H4 (cell line): Measurements from ENCODE around the gene CEP112. TPM values are rescaled to one million over a fixed set of nuclear protein-coding genes. Genes with fewer than 3 reads are reported as not detected.
A peak's percentile ranks its signal among the peaks of the same experiment; 100 is the strongest.

ENCODE experiments used
- DNase-seq: peaks from one replicate; pipeline ENCODE4 v3.0.0-alpha.2; 2015; ENCODE audit warnings: low spot score
- total RNA-seq: library from RNA; depleted of rRNA; stranded (reverse); fragments of >200 nt; shearing (Covaris generic); gene quantifications from 2 replicates; pipeline ENCODE4 v1.2.3, GENCODE V29; 2014

The CEP112 gene
- total RNA-seq, 1 experiment from 2014 or later = 3.0 TPM

DNA sequence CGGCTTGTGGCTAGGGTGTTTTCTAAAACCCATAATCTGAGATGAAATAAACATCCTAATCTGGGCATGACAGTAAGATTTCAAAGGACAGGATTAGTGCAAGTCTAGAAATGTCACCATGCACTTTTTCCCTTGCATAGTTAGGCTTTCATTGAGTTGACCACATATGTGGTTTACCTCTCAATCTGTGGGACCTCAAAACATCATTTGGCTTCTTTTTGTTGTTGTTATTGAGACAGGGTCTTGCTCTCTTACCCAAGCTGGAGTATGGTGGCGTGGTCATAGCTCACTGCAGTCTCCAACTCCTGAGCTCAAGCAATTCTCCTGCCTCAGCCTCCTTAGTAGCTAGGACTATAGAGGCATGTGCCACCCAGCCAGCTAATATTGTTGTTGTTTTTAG, 197.8 kb downstream of the CEP112 start:
- no peak for DNase-seq

DNA sequence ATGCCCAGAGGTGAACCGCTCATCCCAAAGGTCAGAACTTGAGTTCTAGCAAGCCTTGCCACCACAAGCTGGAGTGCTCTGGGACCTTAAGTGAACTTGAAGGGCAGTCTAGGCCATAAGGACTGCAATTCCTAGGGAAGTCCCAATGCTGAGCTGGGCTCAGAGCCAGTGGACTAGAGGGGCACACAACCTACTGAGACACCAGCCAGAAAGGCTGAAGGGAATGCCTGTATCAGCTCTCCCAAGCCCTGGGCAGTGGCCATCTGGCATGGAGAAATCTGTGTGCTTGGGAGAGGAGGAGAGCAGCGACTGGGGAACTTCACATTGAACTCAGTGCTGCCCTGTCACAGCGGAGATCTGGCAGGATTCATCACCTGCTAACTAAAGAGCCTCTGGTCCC, 201.3 kb downstream of the CEP112 start:
- DNase-seq = no peak

DNA sequence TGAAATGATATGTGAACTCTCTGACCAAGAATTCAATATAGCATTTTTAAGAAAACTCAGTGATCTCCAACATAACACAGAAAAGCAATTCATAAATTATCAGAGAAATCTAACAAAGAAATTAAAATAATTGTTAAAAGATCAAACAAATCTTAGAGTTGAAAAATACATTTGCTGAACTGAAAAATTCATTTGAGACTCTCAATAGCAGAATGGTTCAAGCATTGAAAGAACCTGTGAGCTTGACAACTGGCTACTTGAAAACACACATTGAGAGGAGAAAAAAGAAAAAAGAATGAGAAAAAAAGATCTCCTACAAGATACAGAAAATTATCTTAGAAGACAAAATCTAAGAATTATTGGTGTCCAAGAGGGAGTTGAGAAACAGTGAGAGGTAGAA, 203.5 kb downstream of the CEP112 start:
- no peak for DNase-seq

DNA sequence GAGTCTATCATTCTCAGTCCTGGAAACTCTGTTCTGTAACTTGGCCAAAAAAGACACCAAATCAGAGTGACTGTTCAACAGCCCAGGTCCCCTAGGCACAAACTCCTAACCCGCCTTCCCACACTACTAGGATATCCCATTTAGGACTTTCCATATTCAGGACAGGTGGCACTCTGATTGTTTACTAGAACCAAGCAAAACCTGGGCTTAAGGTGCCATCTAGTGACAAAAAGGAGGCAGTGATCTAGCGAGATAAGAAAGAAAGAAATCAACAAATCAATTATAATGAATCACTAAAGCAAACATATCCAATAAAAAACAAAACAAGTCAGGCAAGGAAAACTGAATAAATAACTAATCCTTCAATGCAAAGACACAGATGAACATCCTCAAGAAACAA, 203.9 kb downstream of the CEP112 start:
- peak; percentile 58 for DNase-seq

DNA sequence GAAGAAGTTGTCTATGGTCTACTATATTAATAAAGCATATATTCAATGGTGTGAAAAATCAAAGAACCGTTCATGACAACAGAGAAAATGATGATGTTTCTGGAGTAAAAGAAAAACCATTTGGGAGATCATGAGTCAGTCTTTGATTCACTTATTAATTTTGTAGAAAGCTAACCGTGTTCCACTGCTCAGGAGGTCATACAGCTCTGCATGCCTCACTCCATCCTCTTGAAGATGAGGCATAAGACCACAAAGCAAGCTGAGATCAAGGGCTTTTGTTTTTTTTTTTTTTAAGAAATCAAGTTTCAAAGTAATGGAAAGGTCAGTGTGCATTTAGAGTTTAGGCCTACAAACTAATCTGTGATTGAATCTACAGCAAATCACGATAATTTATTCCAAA, 206.4 kb downstream of the CEP112 start:
- no peak for DNase-seq

DNA sequence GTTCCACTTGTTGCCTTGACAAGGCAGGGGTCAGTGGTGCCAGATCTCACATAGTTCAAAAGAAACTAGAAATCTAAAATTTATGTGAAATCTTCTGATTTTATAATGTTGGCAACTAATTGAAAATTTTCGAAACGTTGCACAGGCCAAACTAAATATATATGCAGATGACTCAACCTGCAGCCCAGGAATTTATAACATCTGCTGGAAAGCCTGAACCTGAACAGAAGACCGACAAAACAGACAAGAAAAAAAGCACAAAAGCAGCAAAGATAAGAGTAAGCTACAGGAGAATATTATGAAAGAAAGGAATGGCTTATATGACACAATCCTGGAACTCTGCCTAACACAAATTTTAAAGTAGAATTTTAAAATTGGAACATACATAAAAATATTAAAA, 207.6 kb downstream of the CEP112 start:
- no peak for DNase-seq

DNA sequence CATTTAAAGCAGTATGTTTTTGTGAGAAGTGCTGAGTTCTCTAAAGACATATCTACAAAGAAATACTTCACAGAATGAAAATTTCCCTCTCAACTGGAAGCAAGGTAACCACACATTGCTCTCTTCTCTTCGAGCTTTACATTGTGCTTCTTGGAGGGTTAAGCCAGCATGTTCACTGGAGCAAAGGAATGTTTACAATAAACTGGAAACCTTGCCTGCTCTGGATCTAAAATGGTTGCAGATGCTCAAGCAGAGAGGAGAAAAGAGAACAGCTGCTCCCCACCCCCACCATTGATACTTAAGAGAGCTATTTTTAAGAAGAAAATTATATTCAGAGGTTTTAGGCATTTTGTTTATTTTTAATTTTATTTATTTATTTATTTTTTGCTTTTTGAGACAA, 213.1 kb downstream of the CEP112 start:
- DNase-seq = no peak

DNA sequence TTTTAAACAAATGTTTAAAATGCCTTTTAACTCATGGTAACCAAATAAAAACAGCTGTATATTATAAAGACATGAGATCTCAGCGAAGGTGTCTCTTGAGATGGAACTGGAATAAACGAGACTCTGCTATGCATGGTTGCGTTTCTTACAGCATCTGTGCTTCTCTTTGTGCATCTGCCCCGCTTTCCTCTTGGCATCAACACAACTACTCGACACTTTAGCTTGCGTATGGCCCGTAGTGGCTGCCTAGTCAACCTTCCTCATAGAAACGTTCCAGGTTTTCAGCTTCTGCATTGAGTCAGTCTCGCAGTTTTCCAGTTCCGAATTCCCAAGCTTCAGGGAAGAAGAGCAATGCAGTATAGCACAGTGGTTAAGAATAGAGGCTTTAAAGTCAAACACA, 214.9 kb downstream of the CEP112 start:
- no peak for DNase-seq

DNA sequence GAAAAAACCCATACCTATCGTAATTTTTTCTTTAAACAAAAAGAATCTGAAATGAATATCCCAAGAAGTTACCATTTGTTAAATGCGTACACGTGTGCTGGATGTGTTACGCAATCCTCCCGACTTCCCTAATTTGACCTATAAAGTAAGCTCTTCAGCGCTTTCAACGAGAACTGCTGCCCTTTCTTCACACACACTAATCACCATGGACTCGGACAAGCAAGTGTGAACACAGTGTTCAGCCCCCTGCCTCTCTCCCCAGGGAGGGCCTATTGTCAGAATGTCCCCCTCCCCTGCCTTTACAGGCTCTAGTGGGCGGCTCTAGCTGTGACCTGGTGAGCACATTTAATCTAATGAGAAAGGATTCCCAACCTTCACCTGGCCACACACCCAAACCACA, 216.1 kb downstream of the CEP112 start:
- DNase-seq = no peak

DNA sequence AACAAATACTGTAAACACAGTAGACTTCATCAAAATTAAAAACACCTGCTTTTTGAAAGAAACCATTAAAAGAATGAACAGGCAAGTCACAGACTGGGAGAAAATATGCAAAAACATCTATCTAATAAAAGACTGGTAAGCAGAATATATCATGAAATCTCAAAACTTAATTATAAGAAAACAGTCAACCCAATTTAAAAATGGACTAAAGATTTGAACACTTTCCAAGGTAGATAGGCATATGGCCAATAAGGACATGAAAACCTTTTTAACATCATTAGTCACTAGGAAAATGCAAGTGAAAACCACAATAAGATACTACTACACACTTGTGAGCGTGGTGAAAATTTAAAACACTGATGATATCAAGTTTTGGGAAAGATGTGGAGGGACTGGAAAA, 218.7 kb downstream of the CEP112 start:
- no peak for DNase-seq

DNA sequence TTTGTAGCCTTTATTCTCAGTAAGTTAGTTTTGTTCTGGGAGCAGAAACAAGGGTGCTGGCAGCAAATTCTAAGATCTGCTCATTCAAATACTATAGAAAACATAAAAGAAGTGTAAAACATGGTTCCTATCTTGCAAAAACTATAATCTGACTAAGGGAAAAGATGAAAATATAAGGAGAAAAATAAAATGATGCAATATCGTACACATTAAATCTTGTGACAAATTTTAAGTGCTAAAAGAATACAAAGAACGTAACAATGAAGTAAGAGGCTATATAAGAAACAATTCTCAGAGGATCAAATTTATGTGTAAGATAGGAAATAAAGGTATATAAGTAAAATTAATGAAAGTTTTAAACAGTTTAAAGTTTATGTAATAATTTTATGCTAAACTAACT, 224.6 kb downstream of the CEP112 start:
- no peak for DNase-seq

DNA sequence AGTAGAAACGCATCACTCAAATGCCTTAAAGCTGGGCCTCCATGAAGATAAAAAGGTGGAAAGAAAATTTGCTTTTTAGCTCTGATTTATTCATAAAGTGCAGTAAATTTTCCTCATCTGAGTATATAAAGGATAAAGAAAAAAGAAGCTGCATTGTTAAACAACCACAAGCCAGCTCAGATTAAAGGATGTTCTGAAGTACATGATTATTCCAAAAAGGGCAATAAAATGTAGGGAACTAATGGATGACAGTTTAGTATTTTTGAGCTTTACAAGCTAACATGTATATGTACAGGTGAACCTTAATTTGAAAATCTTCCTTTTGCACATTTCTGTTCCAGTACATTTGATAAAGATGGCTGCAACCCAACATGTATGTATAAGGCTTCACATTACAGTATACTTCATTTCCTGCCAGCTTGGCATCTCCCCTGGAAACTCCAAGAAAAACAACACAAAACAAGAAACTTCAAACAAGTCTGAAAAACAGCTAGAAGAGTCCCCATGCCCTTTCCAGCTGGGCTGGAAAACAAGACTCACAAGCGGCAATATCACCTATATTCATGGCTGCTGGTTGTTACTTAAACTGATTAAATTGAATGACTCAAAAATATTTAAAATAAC, 225.7 kb downstream of the CEP112 start:
- no peak for DNase-seq

DNA sequence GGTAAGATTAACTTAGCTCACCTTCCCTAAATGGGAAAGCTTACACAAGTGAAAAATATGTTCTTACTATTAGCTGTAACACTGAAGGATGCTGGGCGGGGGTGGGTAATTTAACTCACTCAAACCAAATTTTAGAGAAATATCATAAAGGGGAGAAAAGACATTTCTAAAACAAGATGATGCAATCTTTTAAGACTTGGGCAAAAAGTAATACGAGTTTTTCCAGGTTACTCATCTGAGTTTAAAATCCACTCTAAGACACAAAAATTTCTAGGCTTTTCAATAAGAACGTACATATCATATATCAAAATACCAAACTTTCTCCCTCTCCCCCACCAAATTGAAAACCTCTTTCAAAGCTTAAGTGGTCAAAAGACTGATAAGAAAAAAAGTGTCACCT, 228.8 kb downstream of the CEP112 start:
- DNase-seq = no peak

DNA sequence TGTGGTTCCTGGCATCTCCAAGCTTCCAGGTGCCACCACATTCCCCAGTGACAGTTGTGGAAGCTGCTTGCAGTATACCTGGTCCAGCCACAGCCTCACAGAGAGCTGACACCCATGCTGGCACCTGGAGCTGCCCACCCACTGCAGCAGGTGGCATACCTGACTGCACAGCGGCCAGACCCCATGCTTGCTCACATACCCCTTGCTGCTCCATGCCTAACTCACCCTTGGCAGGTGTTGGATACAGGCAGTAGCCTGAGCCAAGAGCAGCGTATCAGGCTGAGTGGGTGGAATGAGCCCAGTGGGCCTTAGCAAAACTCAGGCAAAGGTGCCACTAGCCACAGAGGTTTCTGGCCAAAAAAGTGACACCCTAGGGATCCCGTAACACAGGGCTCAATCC, 232.3 kb downstream of the CEP112 start:
- DNase-seq = no peak

DNA sequence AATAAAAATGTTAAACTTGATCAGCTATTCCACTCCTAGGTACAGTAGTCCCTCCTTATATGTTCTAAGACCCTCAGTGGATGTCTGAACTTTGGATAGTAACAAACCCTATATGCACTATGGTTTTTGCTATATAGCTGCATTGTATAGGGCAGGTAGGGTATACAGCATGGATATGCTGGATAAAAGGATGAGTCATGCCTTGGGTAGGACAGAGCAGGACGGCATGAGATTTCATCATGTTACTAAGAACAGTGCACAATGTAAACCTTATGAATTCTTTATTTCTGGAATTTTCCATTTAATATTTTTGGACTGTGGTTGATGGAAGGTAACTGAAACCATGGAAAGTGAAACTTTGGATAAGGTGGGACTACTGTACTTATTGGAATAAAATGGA, 235.1 kb downstream of the CEP112 start:
- no peak for DNase-seq

DNA sequence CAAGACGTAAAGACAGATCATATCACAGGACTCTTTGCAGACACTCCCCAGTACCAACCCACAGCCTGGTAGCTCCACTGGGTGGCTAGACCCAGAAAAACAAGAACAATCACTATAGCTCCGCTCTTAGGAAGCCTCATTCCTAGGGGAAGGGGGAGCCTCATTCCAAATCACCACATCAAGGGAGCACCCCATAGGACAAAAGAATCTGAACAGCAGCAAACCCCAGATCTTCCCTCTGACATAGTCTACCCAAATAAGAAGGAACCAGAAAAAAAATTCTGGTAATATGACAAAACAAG, 237.8 kb downstream of the CEP112 start:
- DNase-seq = no peak

DNA sequence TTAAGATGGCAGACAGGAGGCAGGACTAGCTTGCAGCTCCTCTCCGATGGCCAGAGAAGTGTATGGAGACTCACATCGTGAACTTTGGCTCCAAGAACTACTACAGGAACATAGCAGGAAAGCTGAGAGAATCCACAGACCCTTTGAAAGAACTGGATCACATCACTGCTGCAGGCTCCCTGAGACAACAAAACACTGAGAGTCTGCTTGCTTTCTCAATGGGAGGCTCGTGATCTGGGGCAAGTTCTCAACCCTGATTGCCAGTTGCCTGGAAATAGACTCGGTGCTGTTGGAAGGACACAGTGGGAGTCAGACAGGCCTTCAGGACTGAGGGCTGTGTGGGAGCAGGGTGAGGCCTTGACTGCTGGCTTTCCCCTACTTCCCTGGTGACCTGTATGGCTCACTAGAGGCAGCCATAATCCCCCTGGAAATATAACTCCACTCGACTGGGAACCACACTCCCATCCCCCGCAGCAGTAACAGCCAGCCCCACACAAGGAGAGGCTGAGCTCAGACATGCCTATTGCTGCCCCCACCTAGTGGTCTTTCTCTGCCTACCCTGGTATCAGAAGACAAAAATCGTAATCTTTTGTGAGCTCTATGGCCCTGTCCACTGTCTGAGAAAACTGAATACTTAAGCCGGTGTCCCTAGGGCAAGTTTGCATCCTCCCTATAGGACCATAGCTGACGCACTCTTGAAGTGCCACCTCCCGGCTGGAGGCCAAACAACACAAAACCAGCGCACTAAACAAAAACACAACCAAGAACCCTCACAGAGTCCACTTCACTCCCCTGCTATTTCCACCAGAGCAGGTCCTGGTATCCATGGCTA, 238.4 kb downstream of the CEP112 start:
- DNase-seq = no peak

DNA sequence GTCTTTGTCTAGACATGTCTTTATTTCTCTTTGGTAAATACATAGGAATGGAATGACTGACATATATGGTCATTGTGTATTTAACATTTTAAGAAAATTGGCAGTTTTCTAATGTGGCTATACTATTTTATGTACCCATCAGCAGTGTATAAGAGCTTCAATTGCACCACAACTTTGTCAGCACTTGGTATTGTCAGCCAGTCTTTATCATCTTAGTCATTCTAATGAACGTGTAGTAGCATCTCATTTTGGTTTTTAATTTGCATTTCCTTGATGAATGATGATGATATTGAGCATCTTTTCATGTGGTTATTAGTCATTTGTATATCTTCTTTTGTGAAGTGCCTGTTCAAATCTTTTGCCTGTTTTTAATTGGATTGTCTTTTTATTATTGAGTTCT, 239.3 kb downstream of the CEP112 start:
- no peak for DNase-seq

DNA sequence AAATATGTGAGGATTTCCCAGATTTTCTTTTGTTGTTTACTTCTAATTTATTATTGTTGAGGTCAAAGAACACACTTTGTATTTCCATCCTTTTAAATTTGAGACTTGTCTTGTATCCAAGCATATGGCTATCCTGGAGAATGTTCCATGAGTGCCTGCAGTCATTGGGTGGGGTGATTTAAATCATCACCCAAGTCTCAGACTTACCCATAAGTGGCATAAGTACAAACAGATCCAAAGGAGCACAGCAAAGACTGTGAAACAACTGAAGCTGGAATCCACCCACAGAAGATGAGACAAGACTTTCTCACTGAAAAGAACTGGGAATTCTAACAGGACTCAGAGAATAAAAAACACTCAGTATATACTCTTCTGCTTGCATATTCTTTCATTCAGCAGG, 239.9 kb downstream of the CEP112 start:
- DNase-seq = no peak

DNA sequence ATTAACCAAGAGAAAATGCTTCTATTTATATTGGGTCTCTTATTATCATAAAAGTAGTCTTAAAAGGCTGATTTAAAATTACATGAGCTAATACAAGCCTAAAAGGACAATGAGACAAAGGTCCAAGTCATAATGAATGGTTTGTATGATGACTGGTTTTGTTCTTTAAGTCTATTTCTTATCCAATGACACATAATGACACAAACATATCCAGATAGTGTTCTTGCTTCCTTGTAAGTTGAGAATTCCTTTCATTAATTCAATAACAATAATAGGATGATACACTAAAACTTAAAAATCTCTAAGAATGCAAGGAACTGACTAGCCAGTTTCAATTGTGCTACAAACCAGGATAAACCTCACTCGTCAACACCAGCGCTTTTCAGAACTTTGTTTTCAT, 244.1 kb downstream of the CEP112 start:
- DNase-seq = no peak

DNA sequence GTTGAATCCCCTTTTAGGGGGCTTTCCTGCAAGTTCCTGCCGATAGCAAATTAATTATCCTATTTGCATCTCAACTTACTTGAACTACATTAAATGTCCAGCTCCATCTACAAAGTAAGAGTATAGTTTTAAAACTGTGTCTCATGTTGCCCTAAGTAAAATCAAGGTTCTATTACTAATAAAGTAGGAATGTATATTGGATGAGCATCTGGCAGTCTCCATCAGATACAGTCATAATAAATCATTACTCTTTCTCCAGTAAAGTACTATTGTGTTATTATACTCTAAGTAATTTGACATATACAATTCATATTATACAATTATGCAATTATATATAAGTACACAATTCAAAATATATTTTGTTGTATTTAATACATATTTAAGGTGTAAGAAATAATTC, 249.3 kb downstream of the CEP112 start:
- no peak for DNase-seq

DNA sequence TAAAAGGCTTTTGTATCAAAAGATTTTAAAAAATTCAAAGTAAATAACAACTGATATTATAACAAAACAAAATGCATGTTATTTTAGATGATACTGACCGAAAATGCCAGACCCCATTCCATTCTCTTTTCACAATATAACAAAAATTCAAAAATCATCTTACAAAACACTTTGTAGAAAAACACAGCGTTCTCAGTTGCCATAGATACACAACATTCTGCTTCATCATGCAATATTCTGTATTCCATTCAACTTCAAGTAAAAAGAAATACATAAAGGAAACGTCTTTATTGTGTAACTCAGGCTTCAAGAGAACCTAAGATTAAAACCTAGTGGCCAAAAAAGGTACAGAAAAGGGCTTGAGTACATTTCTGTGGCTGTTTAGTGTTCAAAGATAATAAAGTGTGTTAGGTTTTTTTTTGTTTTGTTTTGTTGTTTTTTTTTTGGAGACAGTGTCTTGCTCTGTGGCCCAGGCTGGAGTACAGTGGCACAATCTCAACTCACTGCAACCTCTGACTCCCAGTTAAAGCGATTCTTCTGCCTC, 250.5 kb downstream of the CEP112 start:
- DNase-seq = no peak

DNA sequence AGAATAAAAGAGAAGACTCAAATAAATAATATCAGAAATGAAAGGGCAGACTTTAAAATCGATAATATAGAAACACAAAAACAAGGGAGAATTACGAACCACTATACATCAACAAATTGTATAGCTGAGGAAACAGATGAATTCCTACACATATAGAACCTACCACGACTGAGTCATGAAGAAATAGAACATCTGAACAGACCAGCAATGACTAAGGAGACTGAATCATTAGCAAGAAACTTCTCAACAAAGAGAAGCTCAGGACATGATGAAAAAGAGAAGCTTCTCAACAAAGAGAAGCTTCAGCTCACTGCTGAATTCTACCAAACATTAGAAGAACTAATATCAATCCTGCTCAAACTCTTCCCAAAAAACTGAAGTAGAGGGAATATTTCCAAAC, 255.9 kb downstream of the CEP112 start:
- DNase-seq = no peak

DNA sequence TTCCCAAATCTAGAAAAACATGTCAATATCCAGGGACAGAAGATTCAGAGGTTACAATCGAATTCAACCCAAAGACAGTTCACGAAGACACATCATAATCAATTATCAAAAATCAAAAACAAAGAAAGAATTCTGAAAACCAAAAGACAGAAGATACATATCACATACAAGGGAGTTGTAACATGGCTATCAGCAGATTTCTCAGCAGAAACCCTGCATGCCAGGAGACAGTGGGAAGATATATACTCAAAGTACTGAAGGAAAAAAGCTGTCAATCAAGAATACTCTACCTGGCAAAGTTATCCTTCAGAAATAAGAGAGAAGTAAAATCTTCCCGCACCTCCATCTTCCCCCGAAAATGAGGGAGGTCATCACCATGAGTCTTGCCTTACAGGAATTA, 258.6 kb downstream of the CEP112 start:
- no peak for DNase-seq
